ENCODE results near the gene AQP2. TPM values are rescaled to one million over a fixed set of nuclear protein-coding genes. Genes with fewer than 3 reads are reported as not detected.

AQP2 gene
- total RNA-seq, 2 donors from 2014 or later: 3.0 TPM; not detected in 1

DNA sequence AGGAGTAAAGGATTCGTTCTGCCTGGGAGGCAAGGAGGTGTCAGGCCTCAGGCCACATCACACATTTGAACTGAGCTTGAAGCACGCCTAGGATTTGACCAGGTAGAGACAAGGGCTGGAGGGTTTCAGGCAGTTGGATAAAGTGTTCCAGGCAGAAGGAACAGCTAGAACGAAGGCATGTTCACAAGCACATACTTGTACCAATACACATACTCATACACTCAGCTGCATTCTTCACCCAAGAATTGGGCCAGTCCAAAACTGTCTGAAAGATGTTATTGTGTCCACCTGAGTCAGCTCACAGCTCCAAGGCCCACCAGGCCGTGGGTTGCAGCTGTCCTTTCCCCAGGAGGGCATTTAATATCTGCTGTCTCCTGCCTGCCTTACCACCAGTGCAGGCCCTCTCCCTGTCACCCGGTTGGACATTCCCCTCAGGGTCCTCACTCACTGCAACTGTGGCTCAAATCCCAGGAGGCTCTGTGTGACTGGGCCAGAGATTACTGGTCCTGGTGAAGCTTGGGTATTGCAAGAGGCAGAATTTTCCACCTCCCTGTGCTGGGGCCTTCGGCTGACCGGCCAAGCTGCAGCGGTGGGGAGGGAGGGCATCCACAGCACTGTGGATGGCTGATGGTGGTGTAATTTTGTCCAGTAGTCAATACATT lies 12.8 kb upstream of the AQP2 start:
- Histone ChIP-seq H3K4me1 (ENCODE audit: control insufficient read depth in 1 of 2, low read depth in 2 of 2) (no peaks in the 10 kb centered on the region), H3K27me3 (replicated peaks; ENCODE audit: insufficient read depth) (no peaks in the 10 kb centered on the region), H3K9me3 (no peaks in the 10 kb centered on the region), H3K4me3 (no peak overlapping the region), H3K36me3 (no peaks in the 10 kb centered on the region), H3K27ac (no peak overlapping the region)
- TF ChIP-seq, protein P1, sequence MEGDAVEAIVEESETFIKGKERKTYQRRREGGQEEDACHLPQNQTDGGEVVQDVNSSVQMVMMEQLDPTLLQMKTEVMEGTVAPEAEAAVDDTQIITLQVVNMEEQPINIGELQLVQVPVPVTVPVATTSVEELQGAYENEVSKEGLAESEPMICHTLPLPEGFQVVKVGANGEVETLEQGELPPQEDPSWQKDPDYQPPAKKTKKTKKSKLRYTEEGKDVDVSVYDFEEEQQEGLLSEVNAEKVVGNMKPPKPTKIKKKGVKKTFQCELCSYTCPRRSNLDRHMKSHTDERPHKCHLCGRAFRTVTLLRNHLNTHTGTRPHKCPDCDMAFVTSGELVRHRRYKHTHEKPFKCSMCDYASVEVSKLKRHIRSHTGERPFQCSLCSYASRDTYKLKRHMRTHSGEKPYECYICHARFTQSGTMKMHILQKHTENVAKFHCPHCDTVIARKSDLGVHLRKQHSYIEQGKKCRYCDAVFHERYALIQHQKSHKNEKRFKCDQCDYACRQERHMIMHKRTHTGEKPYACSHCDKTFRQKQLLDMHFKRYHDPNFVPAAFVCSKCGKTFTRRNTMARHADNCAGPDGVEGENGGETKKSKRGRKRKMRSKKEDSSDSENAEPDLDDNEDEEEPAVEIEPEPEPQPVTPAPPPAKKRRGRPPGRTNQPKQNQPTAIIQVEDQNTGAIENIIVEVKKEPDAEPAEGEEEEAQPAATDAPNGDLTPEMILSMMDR (IDR thresholded peaks at IDR 0.05): no peak
- ATAC-seq (ENCODE audit: insufficient number of reproducible peaks, low FRiP score, low read depth) (no peak), DNase-seq (ENCODE audit: low spot score) (no peak)

DNA sequence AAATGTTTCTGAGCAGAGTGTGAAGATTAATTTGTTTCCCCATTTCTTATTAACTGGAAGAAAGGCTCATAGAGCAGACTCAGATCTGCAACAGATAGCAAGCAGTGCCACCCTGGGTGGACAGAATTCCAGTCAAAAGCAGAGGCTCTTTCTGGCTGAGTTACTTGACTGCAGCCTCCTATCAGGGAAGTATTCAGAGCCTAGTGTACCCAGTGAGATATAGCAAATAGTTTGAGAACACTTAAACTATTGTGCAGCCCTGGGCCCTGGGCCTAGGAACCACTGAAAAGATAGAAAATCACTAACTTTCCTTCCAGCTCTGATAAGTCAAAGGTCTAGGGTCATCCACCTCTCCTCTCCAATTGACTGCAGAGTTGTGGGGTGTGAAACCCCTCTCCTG lies 11.2 kb upstream of the AQP2 start:
- ATAC-seq (ENCODE audit: insufficient number of reproducible peaks, low FRiP score, low read depth): no peak
- H3K36me3 ChIP-seq: no peaks in the 10 kb centered on the region
- no peaks in the 10 kb centered on the region for H3K27me3 ChIP-seq (replicated peaks; ENCODE audit: insufficient read depth)

DNA sequence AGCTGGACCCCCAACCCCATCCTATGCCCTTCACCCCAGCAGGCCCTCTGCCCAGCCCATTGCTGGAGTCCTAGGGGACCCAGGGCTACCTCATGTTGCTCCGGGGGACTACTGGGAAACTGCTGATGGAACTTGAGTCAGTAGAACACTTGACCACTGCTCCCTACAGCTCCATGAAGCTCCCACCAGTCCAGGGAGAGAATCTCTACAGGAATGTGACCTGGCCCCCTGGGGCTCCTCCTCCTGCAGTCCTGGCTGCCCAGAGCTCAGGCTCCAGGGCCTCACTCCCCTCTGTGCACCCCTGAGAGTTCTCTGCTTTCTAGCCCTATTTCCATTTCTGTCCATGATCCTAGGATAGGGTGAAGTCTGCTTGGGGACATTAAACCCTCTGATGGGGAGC lies 10.8 kb upstream of the AQP2 start:
- Histone ChIP-seq H3K4me1 (ENCODE audit: control insufficient read depth in 1 of 2, low read depth in 2 of 2) (no peaks in the 10 kb centered on the region), H3K36me3 (no peaks in the 10 kb centered on the region), H3K9me3 (no peaks in the 10 kb centered on the region), H3K27ac (no peak overlapping the region), H3K4me3 (no peak overlapping the region), H3K27me3 (replicated peaks; ENCODE audit: insufficient read depth) (no peaks in the 10 kb centered on the region)
- TF ChIP-seq, protein P1 (IDR thresholded peaks at IDR 0.05): no peak
- DNase-seq (ENCODE audit: low spot score) (no peak), ATAC-seq (ENCODE audit: insufficient number of reproducible peaks, low FRiP score, low read depth) (no peak)

More for the DNA sequence above, 11.2 kb upstream of the AQP2 start:
- Histone ChIP-seq H3K9me3 (no peaks in the 10 kb centered on the region), H3K27ac (no peak overlapping the region), H3K4me3 (no peak overlapping the region), H3K4me1 (ENCODE audit: control insufficient read depth in 1 of 2, low read depth in 2 of 2) (no peaks in the 10 kb centered on the region)
- TF ChIP-seq, protein P1 (IDR thresholded peaks at IDR 0.05): no peak
- no peak for DNase-seq (ENCODE audit: low spot score)

DNA sequence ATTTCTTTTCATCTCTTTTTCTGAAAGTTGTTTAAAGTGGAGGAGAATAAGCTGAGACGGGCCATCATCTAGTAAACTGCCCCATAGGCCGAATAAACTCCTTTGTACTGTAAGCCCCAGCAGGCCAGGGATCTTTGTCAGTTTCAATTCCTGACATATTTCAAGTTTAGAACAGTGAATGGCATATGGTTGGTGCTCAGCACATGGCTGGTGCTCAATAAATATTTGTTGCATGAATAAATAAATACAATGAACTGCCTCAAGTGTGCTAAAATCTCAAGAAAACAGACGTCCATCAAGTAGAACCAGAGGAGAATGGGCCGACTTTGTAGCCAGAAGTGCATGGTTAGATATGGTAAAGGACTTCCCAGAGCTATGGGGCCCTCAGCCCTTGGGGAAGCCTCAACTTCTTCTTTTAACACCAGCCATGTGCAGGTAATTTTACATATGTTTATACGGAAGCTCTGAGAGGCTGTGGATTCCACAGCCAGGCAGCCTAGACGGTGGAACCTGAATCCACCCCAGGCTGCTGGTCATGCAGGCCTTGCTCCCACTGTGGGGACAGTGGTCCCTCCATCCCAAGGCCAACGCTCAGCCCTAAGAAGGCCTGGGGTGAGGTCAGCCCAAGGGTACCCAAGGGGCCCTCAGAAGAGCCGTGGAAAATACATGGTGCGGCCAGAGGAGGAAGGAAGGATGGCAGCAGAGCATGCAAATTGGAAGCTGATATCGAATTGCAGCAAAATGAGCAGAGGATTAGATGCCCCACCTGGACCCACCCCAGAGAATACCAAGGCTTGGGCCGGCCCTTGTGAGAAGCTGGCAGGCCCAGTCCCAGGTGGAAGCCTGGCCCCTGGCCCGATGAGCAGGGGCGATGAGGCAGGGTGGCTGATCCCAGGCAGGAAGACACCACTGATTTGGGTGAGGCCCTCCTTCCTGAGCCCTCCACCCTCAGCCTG lies 8.7 kb upstream of the AQP2 start:
- Histone ChIP-seq H3K27ac (no peak overlapping the region), H3K36me3 (no peaks in the 10 kb centered on the region), H3K27me3 (replicated peaks; ENCODE audit: insufficient read depth) (no peaks in the 10 kb centered on the region), H3K4me3 (no peak overlapping the region), H3K9me3 (no peaks in the 10 kb centered on the region), H3K4me1 (ENCODE audit: control insufficient read depth in 1 of 2, low read depth in 2 of 2) (no peaks in the 10 kb centered on the region)
- TF ChIP-seq, protein P1 (IDR thresholded peaks at IDR 0.05): no peak
- DNase-seq (ENCODE audit: low spot score) (no peak), ATAC-seq (ENCODE audit: insufficient number of reproducible peaks, low FRiP score, low read depth) (no peak)

DNA sequence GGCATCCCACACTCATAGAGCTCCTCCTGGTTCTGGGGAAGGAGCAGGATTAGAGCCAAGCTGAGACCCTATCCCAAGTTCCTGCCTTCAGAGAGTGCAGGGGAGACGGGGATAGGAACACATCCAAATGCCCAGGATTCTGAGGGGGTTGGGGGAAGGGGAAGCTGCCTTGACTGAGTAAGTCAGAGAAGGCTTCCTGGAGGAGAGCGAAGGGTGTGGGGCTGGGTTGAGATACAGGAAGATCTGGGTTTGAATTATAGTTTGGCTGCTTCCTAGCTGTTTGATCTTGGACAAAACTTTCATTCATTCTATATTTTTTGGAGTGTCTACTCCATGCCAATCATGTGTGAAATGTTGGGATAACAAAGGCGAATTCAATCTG lies 8.0 kb upstream of the AQP2 start:
- no peak for ATAC-seq (ENCODE audit: insufficient number of reproducible peaks, low FRiP score, low read depth)
- TF ChIP-seq, protein P1 (IDR thresholded peaks at IDR 0.05): no peak
- H3K36me3 ChIP-seq: no peaks in the 10 kb centered on the region
- H3K4me1 ChIP-seq (ENCODE audit: control insufficient read depth in 1 of 2, low read depth in 2 of 2): no peaks in the 10 kb centered on the region
- no peaks in the 10 kb centered on the region for H3K27me3 ChIP-seq (replicated peaks; ENCODE audit: insufficient read depth)
- no peak overlapping the region for H3K4me3 ChIP-seq
- no peaks in the 10 kb centered on the region for H3K9me3 ChIP-seq
- DNase-seq (ENCODE audit: low spot score): no peak
- no peak overlapping the region for H3K27ac ChIP-seq
